ENCODE data around the gene DGCR6L.
"Not testable (repeated sequence)": the region's sequence is repeated elsewhere in the genome, so short reads cannot be mapped to it uniquely, and the experiment has no call there.

DGCR6L gene

DNA sequence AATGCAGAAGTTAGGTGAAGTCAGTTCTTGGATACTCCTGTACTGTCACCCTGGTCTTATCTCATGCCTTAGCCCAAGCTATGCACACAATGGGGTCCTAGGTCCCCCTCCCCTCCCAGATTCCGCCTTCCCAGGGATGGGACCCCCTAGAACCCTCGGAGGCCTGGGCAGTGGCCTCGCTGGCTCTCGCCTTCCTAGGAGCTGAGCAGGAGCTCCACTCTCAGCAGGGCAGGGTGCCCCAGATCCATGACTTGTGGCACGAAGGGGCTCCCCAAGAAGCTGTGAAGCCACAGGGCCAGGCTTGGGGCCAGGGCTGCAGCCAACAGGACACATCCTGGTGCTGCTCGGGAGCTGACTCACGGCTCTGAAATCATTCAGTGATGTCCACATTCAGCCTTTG lies 9.7 kb downstream of the DGCR6L start:
- not testable (repeated sequence) for DNase-seq

DNA sequence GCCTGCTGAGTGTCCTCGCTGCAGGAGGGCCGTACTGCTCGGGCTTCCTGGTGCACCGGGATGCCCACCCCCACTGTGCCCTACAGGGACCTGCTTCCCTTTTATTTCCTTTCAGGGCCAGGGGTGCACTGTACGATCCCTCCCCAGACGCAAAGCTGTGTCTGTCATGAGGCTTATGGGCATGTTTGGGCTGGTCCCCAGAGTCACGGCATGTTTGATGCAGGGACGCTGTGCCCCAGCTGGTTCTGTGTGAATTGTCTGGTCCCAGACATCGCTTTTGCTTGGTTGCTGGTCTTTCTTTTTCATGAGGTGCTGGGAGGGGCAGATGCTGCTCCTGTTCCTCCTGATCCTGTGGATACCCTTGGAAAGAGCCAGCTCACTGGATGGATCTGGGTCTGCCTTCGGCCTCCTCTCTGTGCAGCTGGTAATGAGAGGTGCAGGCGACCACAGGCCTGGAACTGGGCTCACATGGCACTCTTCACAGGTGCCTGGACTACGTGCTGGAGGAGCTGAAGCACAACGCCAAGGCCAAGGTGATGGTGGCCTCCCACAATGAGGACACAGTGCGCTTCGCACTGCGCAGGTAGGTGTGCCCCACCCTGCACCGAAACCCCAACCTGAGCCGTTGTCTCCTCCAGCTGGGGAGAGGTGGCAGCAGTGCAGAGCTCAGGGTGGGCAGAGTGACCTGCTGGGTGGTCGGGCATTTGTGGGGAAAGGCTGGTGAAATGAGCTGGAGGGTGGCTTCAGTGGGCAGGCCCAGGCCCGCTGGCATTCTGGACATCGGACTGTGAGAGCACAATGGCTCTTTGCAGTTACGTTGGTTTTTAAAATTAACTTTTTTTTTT lies 10.8 kb downstream of the DGCR6L start:
- not testable (repeated sequence) for DNase-seq

DNA sequence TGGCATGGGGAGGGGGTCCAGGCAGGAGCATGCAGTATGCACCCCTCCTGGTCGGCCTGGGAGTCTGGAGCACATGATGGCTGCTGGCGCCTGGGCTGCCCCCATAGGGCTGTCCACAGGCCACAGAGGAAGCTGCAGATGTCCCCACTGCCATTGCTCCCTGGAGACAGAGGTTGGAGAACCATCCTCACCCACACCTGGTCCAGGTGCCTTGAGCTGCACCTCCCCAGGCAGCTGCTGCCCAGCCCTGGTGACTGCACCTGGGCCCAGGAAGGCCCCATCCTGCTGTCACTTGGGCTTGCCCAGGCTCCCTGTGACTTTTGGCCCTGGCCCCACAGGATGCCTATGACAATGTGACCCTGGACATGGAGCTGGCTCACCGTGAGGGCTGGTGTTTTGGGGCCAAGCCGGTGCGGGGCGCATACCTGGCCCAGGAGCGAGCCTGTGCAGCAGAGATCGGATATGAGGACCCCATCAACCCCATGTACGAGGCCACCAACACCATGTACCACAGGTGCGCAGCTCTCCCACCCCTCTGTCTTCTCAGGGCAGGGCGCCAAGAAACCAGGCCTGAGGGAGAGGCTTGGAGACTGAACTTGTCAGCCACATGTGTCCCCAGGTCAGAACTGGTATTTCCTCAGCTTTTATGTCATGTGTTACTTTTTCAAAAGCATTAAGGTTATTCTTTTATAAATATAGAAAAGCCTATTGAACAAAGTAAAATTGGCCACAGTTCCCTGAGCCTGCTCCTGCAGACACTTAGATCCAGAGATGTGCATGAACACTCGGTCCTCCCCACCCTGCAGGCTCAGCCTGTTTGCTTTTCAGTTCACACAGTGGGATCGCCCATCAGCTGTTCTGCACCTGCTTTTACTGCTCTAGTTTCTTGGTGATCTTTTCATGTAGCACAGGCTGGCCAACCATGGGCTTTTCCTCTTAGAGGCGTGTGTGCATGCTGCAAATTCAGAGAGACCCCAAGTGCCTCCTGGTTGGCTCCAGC lies 12.1 kb downstream of the DGCR6L start:
- DNase-seq, result not testable (repeated sequence)

DNA sequence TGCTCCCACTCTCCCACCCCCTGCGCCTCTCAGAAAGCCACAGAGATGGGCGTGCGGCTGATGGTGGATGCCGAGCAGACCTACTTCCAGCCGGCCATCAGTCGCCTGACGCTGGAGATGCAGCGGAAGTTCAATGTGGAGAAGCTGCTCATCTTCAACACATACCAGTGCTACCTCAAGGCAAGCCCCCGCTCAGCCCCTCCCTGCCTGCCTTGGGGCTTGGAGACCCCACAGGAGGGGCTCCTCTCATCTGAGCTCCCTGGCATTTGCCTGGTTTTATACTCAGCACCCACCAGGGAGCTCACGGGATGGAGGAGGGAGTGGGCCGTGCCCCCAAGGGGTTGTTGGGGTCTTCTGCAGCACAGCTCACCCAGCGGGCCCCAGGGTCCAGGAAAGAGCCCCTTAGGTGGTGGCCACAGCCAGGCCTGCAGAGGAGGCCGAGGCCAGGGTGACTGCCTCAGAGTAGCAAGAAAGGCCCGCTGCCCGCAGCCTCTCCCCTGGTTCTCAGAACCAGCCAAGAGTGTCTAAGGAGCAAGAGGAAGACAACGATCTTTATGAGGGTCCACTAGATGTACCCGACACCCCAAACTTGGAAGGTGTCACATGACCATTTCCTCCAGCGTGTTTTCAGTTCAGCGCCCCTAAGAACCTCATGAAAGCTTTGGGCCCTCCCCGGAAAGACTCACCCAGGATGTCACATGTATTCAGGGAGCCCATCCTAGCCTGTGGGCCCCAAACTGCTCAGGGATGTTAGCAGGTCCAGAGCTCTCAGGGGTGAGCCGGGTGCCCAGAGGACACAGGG lies 13.0 kb downstream of the DGCR6L start:
- not testable (repeated sequence) for DNase-seq

DNA sequence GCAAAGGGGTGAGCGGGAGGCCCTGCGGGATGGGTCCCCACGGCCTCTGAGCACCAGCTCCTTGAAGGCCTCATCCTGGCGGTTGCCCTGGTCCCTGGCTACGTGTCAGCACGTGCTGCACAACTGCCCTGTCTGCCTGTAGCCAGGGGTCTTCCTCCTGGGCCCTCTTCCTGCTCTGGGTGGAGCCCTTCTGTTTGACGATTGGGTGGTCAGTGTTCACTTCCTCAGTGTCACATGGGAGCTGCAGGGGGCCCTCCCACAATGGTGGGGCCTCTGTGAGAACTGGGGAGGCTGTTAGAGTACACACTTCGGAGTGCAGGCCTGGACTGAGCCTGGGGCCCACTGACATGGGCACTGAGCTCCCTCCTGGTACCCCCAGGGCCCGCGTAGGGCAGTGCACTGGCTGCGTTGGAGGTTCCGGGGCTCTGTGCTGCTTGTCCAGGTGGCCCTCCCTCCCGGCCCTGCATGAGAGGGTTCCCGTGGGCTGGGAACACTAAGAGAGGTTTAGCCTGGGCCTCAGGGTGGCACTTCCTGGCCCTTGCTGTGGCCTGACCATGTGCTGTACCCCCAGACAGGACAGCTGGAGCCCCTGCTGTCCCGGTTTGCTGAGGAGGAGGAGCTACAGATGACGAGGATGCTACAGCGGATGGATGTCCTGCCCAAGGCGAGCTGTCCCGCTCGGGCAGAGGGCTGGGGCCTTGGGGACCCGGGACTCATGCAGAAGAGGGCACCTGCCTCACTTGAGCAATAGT lies 13.8 kb downstream of the DGCR6L start:
- no peak for DNase-seq

DNA sequence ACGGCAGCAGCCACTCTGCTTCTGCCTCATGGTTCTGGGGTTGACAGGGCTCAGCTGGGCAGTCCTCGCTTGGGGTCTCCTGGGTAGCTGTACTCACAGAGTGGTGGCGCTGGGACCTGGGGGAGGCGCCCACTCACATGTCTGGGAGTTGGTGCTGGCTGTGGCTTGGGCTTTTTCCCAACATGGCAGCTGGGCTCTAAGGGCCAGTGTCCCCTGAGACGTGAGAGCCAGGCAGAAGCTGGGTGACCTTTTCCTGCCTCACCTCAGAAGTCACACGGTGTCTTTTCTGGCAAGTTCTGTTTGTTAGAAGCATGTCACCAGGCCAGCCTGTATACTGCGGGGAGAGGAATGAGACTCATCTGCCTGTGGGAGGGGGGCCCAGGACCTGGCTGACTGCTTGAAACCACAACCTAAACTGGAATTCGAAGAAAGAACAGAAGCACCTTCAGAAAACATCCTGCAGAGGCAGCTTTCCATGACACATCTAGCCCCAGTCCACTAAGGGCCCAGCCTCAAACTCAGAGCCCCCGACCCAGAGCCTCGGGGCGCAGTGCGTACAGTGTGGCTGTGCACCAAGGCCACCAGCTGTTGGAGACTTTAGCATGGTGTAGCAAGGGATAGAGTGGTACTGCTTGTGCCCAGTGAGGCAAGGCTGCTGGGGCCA lies 14.5 kb downstream of the DGCR6L start:
- not testable (repeated sequence) for DNase-seq

DNA sequence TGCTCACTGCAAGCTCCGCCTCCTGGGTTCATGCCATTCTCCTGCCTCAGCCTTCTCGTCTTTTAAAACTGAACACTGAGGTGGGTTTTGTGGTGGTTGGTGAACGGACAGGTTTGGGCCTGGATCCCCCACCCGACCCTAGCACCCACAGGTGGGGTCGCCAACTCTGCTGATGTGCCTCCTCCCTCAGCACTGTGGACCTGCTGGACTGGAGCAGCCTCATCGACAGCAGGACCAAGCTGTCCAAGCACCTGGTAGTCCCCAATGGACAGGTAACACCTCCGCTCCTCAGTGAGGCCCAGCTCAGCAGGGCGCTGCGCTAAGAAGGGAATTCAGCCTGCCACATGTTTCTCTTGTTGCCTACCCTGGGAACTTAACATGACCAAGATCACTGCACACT lies 15.2 kb downstream of the DGCR6L start:
- DNase-seq, result no peak

DNA sequence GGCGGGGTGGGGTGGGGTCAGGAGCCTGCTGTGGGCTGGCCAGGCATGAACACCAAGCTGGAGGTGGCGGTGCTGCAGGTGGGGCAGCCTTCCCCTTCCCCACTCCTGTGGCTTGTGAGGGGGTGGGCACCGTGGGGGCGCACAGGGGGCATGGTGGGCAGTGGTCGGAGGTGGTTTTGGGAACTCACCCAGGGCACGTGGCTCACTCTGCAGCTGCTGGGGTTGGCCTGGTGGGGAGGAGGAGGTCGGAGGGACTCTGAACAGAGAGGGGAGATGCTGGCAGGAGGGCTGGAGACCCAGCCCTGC lies 16.7 kb downstream of the DGCR6L start:
- not testable (repeated sequence) for DNase-seq

DNA sequence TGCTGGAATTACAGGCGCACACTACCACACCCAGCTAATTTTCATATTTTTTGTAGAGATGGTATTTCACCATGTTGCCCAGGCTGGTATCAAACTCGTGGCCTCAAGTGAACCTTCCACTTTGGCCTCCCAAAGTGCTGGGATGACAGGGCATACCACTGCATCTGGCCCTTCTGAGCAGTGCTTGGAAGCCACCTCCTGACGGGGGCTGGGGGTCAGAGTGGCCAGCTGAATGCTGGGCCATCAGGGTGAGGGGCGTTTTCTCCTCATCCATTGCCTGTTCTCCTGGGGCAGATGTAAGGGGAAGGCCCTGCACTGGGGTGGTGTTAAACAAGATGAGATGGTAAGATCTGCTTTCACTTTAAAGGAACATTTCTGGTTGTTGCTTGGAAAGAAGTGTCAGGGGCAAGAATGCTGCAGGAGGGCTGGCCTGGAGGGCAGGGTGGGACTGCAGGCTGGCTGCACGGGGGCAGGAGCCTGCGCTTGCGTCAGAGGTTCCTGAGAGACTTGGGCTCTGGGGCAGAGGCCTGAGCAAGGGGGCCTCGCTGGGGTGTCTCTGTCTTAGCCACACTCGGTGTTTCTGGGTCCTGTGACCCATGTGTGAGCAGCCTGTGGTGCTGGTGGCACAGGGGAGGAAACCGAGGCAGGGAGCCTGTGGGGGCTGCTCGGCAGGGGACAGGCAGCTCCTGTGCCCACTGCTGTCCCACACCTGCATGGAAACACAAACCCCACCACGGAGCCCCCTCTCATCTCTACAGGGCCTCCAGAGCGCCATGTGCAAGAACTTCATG lies 17.2 kb downstream of the DGCR6L start:
- DNase-seq, result no peak

DNA sequence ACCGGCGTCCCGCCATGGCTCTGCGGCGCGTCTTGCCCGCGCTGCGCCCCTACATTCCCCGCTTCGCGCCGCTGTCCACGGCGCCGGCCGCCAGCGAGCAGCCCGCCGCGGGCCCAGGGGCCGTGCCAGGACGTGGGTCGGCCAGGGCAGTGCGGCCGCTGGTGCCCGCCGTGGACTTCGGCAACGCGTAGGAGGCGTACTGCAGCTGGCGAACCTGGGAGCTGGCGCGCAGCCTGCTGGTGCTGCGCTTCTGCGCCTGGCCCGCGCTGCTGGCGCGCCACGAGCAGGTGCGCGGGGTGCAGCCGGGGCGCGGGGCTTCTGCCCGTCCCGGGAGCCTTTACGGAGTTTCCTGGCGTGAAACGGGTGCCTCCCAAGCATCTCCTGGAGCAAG lies 20.1 kb downstream of the DGCR6L start:
- peak in 1 of 51 donors; percentile 49 for DNase-seq

DNA sequence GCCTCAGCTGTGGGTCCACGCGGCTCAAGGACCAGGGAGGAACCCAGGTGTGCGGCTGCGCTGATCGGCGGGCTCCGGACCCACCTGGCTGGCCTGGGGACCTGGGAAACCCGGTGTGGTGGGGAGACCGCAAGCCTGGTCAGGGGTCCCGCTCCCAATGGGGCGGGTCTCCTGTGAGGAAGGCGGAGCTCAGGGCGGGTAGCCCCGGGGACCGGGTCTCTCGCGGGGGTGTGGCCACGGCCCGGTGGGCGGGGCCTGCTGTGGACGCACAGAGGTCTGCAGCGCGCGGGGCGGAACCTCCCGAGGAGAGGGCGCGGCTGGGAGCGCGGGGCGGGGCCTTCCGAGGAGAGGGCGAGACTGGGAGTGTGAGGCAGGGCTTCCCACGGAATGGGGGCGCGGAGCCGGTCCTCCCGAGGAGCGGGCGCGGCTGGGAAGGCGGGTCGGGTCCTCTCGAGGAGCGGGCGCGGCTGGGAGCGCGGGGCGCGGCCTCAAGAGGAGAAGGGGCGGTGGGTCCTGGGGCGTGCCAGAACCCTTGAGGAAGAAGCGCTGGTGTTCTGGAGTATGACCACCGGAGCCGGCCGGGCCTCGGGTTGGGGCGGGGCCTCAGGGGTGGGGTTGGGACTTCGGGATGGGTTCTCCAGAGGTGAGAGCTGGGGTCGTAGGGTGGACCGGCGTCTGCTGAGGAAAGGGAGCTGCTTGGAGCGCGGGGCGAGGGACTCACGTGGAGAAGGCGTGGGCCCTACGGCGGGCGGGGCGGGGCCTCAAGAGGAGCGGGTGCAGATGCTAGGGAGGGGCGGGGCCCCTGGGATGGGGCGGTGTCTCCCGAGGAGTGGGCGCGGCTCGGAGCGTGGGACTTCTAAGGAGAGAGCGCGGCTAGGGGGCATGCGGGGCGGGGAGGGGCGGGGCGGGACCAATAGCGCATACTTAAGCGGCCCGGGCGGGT lies 20.8 kb downstream of the DGCR6L start:
- peak in 28 of 51 donors; percentile 13 to 65 (median 35) for DNase-seq

DNA sequence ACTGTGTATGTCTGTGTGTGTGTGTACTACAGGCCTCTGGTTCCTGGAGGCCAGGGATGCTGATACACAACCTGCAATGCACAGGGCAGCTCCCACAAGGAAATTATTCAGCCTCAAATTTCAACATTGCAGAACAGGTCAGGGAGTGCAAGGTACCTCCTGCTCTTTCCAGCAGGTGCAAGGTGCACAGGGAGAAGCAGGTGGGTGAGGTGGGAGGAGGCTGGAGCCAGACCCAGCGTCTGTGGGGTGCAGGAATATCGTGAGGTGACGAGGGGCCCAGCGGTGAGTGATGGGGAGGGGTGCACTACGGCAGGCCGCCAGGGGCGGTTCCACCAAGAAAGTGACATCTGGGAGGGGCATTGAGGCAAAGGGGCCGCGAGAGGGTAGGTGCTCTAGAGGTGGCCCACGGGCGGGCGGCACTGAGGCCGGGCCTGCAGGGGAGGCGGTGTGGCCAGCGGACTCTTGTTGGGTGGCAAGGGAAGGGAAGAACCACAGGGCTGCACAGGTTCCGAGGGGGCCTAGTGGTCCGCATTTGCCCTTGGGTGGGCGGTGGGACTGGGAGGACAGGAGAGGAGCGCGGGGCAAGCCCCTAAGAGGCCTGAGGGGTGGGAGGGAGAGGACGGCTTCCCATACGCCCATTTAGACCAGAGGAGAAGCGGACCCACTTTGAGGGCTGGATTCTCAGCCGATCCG lies 21.6 kb downstream of the DGCR6L start:
- no peak for DNase-seq

DNA sequence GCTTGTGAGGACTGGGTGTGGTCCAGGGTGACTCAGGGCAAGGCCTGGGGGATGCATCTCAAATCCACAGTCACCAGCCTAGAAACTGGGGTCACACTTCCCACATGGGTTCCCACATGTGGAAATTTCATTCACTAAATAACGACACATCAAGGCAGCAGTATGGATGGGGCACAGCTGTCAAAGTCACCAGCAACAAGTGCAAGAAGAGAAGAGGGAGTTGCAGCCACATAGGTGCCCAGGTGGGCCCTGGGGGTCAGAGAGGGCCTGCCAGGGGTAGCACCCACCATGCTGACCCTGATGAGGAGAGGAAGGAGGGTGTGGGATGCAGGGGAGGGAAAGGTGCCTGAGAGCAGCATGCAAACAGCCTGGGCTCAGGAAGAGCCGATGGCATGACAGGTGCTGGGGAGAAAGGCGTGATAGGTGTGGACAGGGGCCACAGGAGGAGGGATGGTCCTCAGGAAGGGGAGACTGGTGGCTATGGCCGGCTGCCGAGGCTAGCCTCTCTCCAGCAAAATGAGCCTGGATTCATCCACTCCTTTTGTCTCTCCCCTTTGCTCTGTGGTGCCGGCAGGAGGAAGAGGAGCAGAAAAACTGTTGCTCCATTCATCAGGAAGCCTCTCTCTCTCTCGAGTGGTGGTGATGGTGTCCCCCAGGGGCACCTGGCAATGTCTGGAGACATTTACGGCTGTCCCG lies 22.3 kb downstream of the DGCR6L start:
- no peak for DNase-seq

DNA sequence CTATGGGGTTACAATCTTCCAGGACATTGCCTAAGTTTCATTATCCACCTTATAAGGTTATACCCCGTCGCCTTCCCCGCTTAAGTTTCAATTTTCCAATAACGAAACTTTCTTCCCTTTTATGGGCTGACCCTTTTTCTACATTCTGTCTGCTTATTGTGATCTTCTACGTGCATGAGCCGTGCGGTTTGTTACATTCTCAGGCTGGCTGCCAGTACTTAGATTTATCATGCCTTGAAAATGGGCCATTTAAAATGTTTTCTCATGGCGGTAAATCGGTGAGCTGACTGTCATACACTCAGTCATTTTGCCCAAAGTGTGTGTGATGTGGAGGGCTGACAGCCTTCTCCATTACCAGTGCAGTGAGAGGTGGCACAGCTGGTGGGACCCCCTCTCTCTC lies 23.3 kb downstream of the DGCR6L start:
- DNase-seq, result no peak

DNA sequence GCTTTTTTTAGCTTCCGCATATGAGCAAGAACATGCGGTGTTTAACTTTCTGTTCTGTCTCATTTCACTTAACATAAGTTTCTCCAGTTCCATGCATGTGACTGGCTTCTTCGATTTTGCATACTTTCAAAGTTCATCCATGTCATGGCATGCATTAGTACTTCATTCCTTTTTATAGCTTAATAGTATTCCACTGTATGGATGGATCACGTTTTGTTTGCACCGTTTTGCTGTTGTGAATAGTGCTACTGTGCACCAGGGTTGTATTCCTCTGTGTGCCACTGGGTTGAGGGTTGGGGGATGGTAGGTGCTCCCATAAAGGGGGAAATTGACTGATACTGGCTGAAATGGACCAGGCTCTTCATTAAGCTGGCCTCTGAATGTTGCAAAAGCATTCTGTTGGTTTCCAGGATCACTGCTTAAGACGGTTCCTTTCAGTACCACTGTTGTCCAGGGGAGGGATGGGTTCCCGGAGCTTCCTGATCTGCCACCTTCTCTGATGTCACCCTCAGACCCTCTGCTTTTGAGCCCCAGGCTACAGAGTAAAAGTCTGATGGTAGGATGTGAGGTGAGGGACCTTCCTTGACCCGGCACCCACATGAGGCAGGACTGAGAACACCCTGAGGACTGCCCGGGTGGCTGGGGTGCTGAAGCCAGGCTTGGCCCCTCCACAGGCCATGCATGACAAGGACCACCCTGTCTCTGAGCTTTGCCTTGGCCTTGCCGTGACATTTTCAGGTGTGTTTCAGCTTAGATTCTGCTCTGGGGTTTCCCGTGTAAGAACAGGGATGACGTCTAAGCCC lies 24.4 kb downstream of the DGCR6L start:
- DNase-seq, result no peak

DNA sequence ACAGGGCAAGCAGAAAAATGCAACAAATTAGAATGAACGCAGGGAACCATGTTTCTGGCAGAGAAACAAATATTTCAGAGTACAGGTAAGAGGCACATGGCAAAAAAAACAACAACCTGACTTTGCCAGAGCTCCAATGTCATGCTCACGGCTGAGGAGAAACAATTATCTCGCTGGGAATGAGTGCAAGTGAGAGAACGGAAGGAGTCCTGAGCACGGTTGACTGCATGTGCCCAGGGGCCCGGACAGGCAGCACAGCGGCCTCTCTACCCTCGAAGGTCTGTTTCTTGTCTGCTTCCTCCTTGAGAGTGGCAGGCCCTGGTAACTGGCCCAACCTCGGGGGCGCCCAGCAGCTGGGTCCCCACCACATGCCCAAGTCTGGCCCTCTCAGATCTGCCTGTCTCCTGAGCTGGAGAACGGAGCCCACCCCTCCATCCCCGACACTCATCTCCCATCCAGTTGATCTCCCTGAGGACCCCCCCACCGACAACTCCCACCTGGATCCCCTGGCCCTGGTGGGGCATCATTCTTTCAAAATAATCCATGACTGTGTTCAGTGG lies 27.1 kb downstream of the DGCR6L start:
- DNase-seq, result no peak

Data from hypothalamus (tissue), 51 donors.